ENCODE data around the gene CES2. TPM values are rescaled to one million over a fixed set of nuclear protein-coding genes. Genes with fewer than 3 reads are reported as not detected.

The CES2 gene
- polyA plus RNA-seq, 2 of the 4 experiments (the other 2 are of a cell fraction): 20.3 to 20.4 TPM

DNA sequence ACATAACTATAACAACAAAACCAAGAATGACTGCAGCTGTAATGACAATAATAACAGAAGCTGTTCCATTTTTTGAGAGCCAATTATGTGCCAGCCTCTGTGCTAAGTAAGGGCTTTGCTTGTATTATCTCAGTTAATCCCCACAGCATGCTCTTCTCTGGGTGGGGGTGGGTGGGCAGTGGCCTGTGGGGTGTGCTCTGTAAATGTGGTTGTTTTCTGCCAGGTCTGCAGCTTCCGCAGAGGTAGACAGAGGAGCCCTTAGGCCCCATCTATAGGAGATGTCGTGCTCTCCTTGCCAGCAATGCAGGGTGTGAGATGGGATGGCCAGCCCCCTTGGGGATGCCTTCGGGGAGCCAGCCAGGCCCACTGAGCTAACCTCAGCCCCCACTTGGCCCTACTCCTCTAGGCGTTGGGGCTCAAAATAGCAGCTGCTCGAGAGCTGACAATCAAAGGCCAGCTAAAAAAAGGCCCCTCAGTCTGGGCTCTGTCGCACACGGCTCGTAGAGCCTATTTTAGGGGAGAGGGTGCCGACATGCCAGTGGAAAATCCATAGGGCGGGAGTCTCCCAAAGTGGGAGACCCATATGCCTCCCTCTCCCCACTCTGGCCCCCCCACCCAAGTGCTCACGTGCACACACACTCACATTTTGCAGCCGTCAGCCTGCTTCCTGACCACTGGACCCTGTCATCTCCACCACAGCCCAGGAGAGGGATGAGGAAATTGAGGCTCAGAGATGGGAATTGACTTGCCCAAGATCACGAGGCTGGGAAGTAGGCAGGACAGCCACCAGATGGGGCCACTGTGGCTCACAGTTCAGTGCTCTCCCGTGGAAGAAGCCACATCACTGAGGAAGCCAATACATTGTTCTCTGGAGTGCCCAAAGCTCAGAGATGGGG, 32.4 kb upstream of the CES2 start:
- TF ChIP-seq SREBF2 (IDR thresholded peaks at IDR 0.05) (no peak), NPAS2 (CRISPR knock-in tag; IDR thresholded peaks at IDR 0.05; ENCODE audit: borderline replicate concordance) (no peak), EP300 (IDR thresholded peaks at IDR 0.05) (no peak), USF2 (IDR thresholded peaks at IDR 0.05) (no peak), MYC (IDR thresholded peaks at IDR 0.05; ENCODE audit: borderline replicate concordance, low read length) (no peak), FOSB (CRISPR knock-in tag; IDR thresholded peaks at IDR 0.05) (no peak), CEBPB (IDR thresholded peaks at IDR 0.05) (no peak), ZNF302 (CRISPR knock-in tag; IDR thresholded peaks at IDR 0.05) (no peak), POLR2A (IDR thresholded peaks at IDR 0.05; ENCODE audit: low read length) (no peak), NR3C1 (IDR thresholded peaks at IDR 0.05) (no peak), EHMT2 (IDR thresholded peaks at IDR 0.05; ENCODE audit: low read depth) (no peak), RARB (CRISPR knock-in tag; IDR thresholded peaks at IDR 0.05) (no peak), HOXA7 (CRISPR knock-in tag; IDR thresholded peaks at IDR 0.05) (no peak), ESRRA (IDR thresholded peaks at IDR 0.05; ENCODE audit: borderline replicate concordance, low read length) (no peak)
- TF ChIP-seq, protein P1, sequence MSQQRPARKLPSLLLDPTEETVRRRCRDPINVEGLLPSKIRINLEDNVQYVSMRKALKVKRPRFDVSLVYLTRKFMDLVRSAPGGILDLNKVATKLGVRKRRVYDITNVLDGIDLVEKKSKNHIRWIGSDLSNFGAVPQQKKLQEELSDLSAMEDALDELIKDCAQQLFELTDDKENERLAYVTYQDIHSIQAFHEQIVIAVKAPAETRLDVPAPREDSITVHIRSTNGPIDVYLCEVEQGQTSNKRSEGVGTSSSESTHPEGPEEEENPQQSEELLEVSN (IDR thresholded peaks at IDR 0.05; ENCODE audit: borderline replicate concordance, low read depth): no peak
- ChIA-PET CTCF (interaction anchor here (0.6 to 40.8 kb wide), 8 partner anchors 4 to 341 kb away, joined by 3 to 837 read pairs (median 4); partner anchors contain the start of genes CDH16, PDP2 and RRAD), POLR2A (no interaction called here)
- 75% methylated on average over 13 of the region's 14 CpGs for whole genome bisulfite sequencing (ENCODE audit: missing lambda C conversion rate)
- FAIRE-seq (no peak), ATAC-seq (no peak), DNase-seq (ENCODE audit: low read depth in 1 of 2, low spot score in 1 of 2) (no peak)
- Histone ChIP-seq H3K27ac (no peak overlapping the region), H3K4me3 (no peak overlapping the region), H3K4me2 (no peak overlapping the region), H3K9me3 (no peaks in the 10 kb centered on the region), H3K4me1 (peaks cover 28% of the 10 kb centered on the region)

DNA sequence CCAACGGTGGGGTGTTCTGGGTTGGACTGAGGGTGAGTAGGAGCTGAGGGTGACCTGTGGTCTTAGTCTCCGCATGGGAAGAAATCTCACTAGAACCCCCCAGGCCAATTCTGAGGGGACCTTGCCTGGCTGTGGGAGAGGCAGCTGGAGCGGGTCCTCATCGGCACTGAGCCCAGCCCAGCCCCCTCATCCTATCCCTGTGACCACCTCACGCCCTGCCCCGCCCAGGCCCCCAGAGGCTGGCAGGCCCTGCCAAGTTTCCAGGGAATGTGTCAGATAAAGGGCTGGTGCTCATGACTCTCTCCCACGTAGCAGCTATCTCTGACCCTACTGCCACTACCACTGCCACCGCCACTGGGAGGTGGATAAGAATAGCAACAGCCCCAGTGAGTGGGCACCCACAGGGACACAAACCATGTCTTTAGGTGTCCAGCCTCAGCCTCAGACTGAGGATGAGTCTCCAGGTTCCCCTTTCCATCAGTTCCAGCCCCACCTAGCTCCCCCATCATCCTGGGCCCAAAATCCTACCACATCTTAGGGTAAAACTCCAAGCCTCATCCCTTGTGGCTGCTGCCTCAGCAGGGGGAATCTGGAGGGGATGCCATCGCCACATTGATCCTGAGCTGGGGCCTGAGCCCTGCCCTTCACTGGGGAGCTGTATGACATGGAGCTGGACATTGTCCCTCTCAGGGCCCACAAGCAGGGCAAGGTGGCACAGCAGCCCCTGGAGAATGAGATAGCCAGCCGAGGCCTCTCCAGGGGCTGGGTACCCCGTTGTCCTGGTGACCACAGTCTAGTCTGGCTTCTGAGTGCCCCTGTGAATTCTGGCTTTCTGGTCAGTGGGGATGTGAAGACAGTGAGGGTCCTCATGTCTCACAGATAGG, 31.5 kb upstream of the CES2 start:
- Histone ChIP-seq H3K4me3 (no peak overlapping the region), H3K9me3 (no peaks in the 10 kb centered on the region), H3K4me2 (no peak overlapping the region), H3K4me1 (peaks cover 28% of the 10 kb centered on the region), H3K27ac (no peak overlapping the region)
- ATAC-seq (no peak), DNase-seq (ENCODE audit: low read depth in 1 of 2, low spot score in 1 of 2) (peak in 1 of 2 experiments; percentile 2), FAIRE-seq (no peak)
- POLR2A ChIA-PET: no interaction called here
- WGBS (ENCODE audit: missing lambda C conversion rate): 79% methylated on average over 11 of the region's 11 CpGs
- CTCF ChIA-PET: interaction anchor here (0.6 to 40.8 kb wide), 6 partner anchors 5 to 342 kb away, joined by 3 to 837 read pairs (median 4); partner anchors contain the start of genes CDH16, PDP2 and RRAD
- TF ChIP-seq JUN (IDR thresholded peaks at IDR 0.05): no peak
- TF ChIP-seq, protein P1 (IDR thresholded peaks at IDR 0.05; ENCODE audit: borderline replicate concordance, low read depth): no peak
- no peak for TF ChIP-seq RAD21 (conservative IDR thresholded peaks at IDR 0.05 in 1 of 2, IDR thresholded peaks at IDR 0.05 in 1 of 2)
- TF ChIP-seq, protein P2, sequence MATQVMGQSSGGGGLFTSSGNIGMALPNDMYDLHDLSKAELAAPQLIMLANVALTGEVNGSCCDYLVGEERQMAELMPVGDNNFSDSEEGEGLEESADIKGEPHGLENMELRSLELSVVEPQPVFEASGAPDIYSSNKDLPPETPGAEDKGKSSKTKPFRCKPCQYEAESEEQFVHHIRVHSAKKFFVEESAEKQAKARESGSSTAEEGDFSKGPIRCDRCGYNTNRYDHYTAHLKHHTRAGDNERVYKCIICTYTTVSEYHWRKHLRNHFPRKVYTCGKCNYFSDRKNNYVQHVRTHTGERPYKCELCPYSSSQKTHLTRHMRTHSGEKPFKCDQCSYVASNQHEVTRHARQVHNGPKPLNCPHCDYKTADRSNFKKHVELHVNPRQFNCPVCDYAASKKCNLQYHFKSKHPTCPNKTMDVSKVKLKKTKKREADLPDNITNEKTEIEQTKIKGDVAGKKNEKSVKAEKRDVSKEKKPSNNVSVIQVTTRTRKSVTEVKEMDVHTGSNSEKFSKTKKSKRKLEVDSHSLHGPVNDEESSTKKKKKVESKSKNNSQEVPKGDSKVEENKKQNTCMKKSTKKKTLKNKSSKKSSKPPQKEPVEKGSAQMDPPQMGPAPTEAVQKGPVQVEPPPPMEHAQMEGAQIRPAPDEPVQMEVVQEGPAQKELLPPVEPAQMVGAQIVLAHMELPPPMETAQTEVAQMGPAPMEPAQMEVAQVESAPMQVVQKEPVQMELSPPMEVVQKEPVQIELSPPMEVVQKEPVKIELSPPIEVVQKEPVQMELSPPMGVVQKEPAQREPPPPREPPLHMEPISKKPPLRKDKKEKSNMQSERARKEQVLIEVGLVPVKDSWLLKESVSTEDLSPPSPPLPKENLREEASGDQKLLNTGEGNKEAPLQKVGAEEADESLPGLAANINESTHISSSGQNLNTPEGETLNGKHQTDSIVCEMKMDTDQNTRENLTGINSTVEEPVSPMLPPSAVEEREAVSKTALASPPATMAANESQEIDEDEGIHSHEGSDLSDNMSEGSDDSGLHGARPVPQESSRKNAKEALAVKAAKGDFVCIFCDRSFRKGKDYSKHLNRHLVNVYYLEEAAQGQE (IDR thresholded peaks at IDR 0.05): no peak
- TF ChIP-seq KDM1A (IDR thresholded peaks at IDR 0.05; ENCODE audit: low read depth): no peak
- no peak for TF ChIP-seq PBX3 (IDR thresholded peaks at IDR 0.05)
- no peak for TF ChIP-seq FOSL2 (IDR thresholded peaks at IDR 0.05)
- no peak for TF ChIP-seq FOSL2 (CRISPR knock-in tag; IDR thresholded peaks at IDR 0.05)
- TF ChIP-seq BHLHE40 (IDR thresholded peaks at IDR 0.05; ENCODE audit: low read depth, low read length): no peak
- no peak for TF ChIP-seq CEBPB (IDR thresholded peaks at IDR 0.05)
- no peak for TF ChIP-seq FOXS1 (CRISPR knock-in tag; IDR thresholded peaks at IDR 0.05)
- TF ChIP-seq JUNB (IDR thresholded peaks at IDR 0.05): no peak
- no peak for TF ChIP-seq HDAC2 (IDR thresholded peaks at IDR 0.05)
- no peak for TF ChIP-seq MAX (IDR thresholded peaks at IDR 0.05)
- TF ChIP-seq HOXB13 (CRISPR knock-in tag; IDR thresholded peaks at IDR 0.05; ENCODE audit: low read depth): no peak
- no peak for TF ChIP-seq MAFK (IDR thresholded peaks at IDR 0.05; ENCODE audit: partially characterized antibody)
- no peak for TF ChIP-seq SMC3 (IDR thresholded peaks at IDR 0.05)
